Mesendoderm (in vitro differentiated cells): ENCODE results near the gene GYPE.
A peak's percentile ranks its signal among the peaks of the same experiment; 100 is the strongest.
"Not testable (repeated sequence)": the region's sequence is repeated elsewhere in the genome, so short reads cannot be mapped to it uniquely, and the experiment has no call there.

Experiments
- DNase-seq: peaks from one replicate; pipeline ENCODE4 v3.0.0; 2013
- H2AK5ac ChIP-seq: 2 replicates; pipeline ENCODE4 v1.6.1; 2013; ENCODE audit warnings: low read length, inconsistent platforms
- H2BK120ac ChIP-seq: 2 replicates; pipeline ENCODE4 v1.6.1; 2013; ENCODE audit warnings: low read depth, mild to moderate bottlenecking, low read length, moderate library complexity, mixed read lengths
- H2BK15ac ChIP-seq: replicated peaks from 2 replicates; pipeline ENCODE4 v1.6.1; 2013; ENCODE audit warnings: low read depth, mild to moderate bottlenecking, moderate library complexity
- H2BK5ac ChIP-seq: 2 replicates; pipeline ENCODE4 v1.6.1; 2013; ENCODE audit warnings: low read length, inconsistent platforms
- H3K18ac ChIP-seq: 2 replicates; pipeline ENCODE4 v1.6.1; 2013; ENCODE audit warnings: mild to moderate bottlenecking, low read length, mixed read lengths
- H3K23ac ChIP-seq: one replicate; pipeline ENCODE4 v1.6.1; 2013; ENCODE audit warnings: low read length
- H3K27ac ChIP-seq: 2 replicates; pipeline ENCODE4 v1.5.1; 2013; ENCODE audit warnings: low read depth, mild to moderate bottlenecking, inconsistent platforms, low read length, moderate library complexity
- H3K27me3 ChIP-seq: 2 replicates; pipeline ENCODE4 v1.6.1; 2013; ENCODE audit warnings: low read length, control low read depth, mild to moderate bottlenecking, inconsistent platforms; ENCODE audit not compliant: insufficient read depth, poor library complexity
- H3K36me3 ChIP-seq: 2 replicates; pipeline ENCODE4 v1.6.1; 2013; ENCODE audit warnings: low read length, inconsistent platforms; ENCODE audit not compliant: control insufficient read depth, insufficient read depth
- H3K4ac ChIP-seq: one replicate; pipeline ENCODE4 v1.6.1; 2013; ENCODE audit warnings: low read depth, mild to moderate bottlenecking, low read length, moderate library complexity
- H3K4me1 ChIP-seq: 2 replicates; pipeline ENCODE4 v1.6.1; 2013; ENCODE audit warnings: low read depth, low read length, inconsistent platforms; ENCODE audit not compliant: control insufficient read depth
- H3K4me2 ChIP-seq: 2 replicates; pipeline ENCODE4 v1.6.1; 2013; ENCODE audit warnings: low read length
- H3K4me3 ChIP-seq: 2 replicates; pipeline ENCODE4 v1.5.1; 2013; ENCODE audit warnings: mild to moderate bottlenecking, low read length
- H3K56ac ChIP-seq: one replicate; pipeline ENCODE4 v1.6.1; 2013; ENCODE audit warnings: low read length
- H3K79me1 ChIP-seq: 2 replicates; pipeline ENCODE4 v1.6.1; 2013; ENCODE audit warnings: low read length, inconsistent platforms
- H3K79me2 ChIP-seq: 2 replicates; pipeline ENCODE4 v1.6.1; 2013; ENCODE audit warnings: mild to moderate bottlenecking, low read length; ENCODE audit not compliant: control insufficient read depth, insufficient read depth
- H3K9ac ChIP-seq: 2 replicates; pipeline ENCODE4 v1.6.1; 2013; ENCODE audit warnings: low read length, inconsistent platforms
- H4K5ac ChIP-seq: one replicate; pipeline ENCODE4 v1.6.1; 2013; ENCODE audit warnings: low read length
- H4K8ac ChIP-seq: one replicate; pipeline ENCODE4 v1.6.1; 2013; ENCODE audit warnings: low read depth, mild to moderate bottlenecking, control low read depth, low read length, moderate library complexity
- WGBS: extraction: QIAGEN DNeasy Blood & Tissue Kit; methylation state at CpG from one replicate; pipeline ENCODE4 v1.1.7; 2013; ENCODE audit warnings: low lambda C conversion rate, missing lambda C conversion rate; ENCODE audit not compliant: insufficient coverage; ENCODE audit errors: extremely low coverage; 5-methylcytosine and 5-hydroxymethylcytosine counted together

GYPE gene

GRCh38 chr4:143854645-143855044, 50.7 kb downstream of the GYPE start:
- H3K4me2 ChIP-seq, H3K36me3 ChIP-seq, H3K4ac ChIP-seq, H3K18ac ChIP-seq, H2BK5ac ChIP-seq, H3K79me1 ChIP-seq, H3K56ac ChIP-seq, H3K27me3 ChIP-seq, H4K5ac ChIP-seq, H2BK15ac ChIP-seq, H3K4me1 ChIP-seq, H2BK120ac ChIP-seq, H3K23ac ChIP-seq, H3K79me2 ChIP-seq, H3K4me3 ChIP-seq, H4K8ac ChIP-seq, H2AK5ac ChIP-seq, H3K9ac ChIP-seq: not testable (repeated sequence)
- DNase-seq: peak; percentile 80
- H3K27ac ChIP-seq: peak overlapping the region; percentile 56
- no CpG with 5 or more reads among the region's 4 CpGs for WGBS

- not testable (repeated sequence) for H3K27me3 ChIP-seq, H4K5ac ChIP-seq, H3K4me3 ChIP-seq, H3K27ac ChIP-seq, H2BK120ac ChIP-seq, H4K8ac ChIP-seq, H3K79me2 ChIP-seq, H2BK5ac ChIP-seq, H2BK15ac ChIP-seq, H3K4me1 ChIP-seq, H2AK5ac ChIP-seq, H3K4me2 ChIP-seq, H3K23ac ChIP-seq, H3K36me3 ChIP-seq, H3K56ac ChIP-seq, H3K18ac ChIP-seq, H3K79me1 ChIP-seq, DNase-seq, H3K9ac ChIP-seq, H3K4ac ChIP-seq
- WGBS: no CpG with 5 or more reads among the region's 2 CpGs
These were observed 56.1 kb downstream of the GYPE start for GRCh38 chr4:143849296-143849695.

DNA sequence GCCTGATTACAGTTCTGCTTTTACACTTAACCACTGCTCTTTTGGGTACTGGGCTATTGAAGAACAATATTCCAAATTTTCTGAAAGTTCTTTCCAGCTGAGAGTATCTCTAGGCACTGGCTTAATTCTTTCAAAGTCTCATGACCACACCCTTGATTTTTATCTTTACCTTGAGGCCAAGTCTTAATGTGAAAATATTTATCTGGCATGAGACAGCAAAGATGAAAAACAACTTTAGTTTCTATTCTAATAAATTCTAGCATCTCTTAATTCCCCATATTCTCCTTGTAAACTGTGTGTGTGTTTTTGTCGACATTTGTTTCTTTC, 61.9 kb downstream of the GYPE start:
- DNase-seq, H3K79me2 ChIP-seq, H3K27me3 ChIP-seq, H4K8ac ChIP-seq, H3K9ac ChIP-seq, H3K79me1 ChIP-seq, H4K5ac ChIP-seq, H3K27ac ChIP-seq, H3K4me1 ChIP-seq, H3K18ac ChIP-seq, H3K23ac ChIP-seq, H2BK5ac ChIP-seq, H3K4me3 ChIP-seq, H3K36me3 ChIP-seq, H3K56ac ChIP-seq, H2AK5ac ChIP-seq, H3K4ac ChIP-seq, H2BK15ac ChIP-seq, H2BK120ac ChIP-seq, H3K4me2 ChIP-seq: not testable (repeated sequence)
- WGBS: no CpG with 5 or more reads among the region's 1 CpG

GRCh38 chr4:143842624-143843505, 62.5 kb downstream of the GYPE start:
- H3K4me3 ChIP-seq, H3K79me2 ChIP-seq, H3K4me2 ChIP-seq, H3K9ac ChIP-seq, H3K56ac ChIP-seq, DNase-seq, H3K27me3 ChIP-seq, H3K36me3 ChIP-seq, H2AK5ac ChIP-seq, H2BK15ac ChIP-seq, H3K4me1 ChIP-seq, H2BK5ac ChIP-seq, H2BK120ac ChIP-seq, H3K27ac ChIP-seq, H3K18ac ChIP-seq, H4K5ac ChIP-seq, H3K4ac ChIP-seq, H3K79me1 ChIP-seq, H4K8ac ChIP-seq, H3K23ac ChIP-seq: not testable (repeated sequence)
- WGBS: no CpG with 5 or more reads among the region's 3 CpGs

- H4K5ac ChIP-seq, H3K9ac ChIP-seq, H3K4me2 ChIP-seq, H2BK5ac ChIP-seq, H3K36me3 ChIP-seq, H3K23ac ChIP-seq, H3K79me1 ChIP-seq, H3K27me3 ChIP-seq, H4K8ac ChIP-seq, H2BK15ac ChIP-seq, H2BK120ac ChIP-seq, H3K18ac ChIP-seq, H3K79me2 ChIP-seq, H3K4me3 ChIP-seq, H2AK5ac ChIP-seq, H3K4ac ChIP-seq, H3K56ac ChIP-seq, H3K4me1 ChIP-seq, H3K27ac ChIP-seq: not testable (repeated sequence)
- peak; percentile 16 for DNase-seq
- WGBS: no CpG with 5 or more reads among the region's 7 CpGs
These were observed 65.9 kb downstream of the GYPE start for GRCh38 chr4:143839413-143839812.

DNA sequence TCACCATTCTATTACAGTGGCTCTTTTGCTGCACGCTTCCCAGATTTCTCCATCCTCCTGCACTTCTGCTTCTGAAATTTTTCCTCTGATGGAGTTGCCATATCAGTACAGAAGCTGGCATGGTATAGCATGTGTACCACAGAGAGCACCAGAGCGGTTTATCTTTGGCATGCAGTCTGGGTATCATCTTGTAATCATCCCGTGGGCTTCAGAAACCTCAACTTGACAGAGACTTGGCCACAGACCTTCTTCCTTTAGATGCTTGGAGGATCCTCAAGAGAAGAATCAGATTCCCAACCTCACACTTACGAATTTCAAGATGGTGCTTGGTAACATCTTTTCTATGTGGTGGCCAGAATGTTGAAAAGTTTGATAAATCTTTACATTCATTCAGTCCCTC, 71.2 kb downstream of the GYPE start:
- not testable (repeated sequence) for H3K36me3 ChIP-seq, DNase-seq, H3K9ac ChIP-seq, H2BK120ac ChIP-seq, H3K4me3 ChIP-seq, H2BK5ac ChIP-seq, H4K5ac ChIP-seq, H3K4me2 ChIP-seq, H3K4me1 ChIP-seq, H3K18ac ChIP-seq, H3K27ac ChIP-seq, H3K79me1 ChIP-seq, H3K27me3 ChIP-seq, H3K79me2 ChIP-seq, H3K56ac ChIP-seq, H3K4ac ChIP-seq, H3K23ac ChIP-seq, H4K8ac ChIP-seq, H2AK5ac ChIP-seq, H2BK15ac ChIP-seq
- no CpG with 5 or more reads among the region's 4 CpGs for WGBS
